Measurements from ENCODE around the gene IL18BP.

DNA sequence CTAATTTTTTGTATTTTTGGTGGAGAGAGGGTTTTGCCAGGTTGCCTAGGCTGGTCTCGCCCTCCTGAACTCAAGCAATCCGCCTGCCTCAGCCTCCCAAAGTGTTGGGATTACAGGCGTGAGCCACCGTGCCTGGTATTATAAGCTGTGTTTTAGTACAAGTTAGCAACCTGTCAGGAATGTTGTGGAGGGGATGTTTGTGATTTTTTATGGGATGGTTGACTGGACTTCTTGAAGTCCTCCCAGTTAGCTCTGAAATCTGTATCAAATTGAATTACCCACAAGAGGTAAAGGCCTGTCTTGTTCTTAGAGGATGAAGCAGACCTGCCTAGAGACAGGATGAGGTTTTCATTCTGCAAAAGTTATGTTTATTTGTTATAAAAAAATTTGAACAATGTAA, 34.1 kb upstream of the IL18BP start:
- no peak for TF ChIP-seq EZH2 (IDR thresholded peaks at IDR 0.05; ENCODE audit: insufficient read depth, low read length)
- TF ChIP-seq, protein P1, sequence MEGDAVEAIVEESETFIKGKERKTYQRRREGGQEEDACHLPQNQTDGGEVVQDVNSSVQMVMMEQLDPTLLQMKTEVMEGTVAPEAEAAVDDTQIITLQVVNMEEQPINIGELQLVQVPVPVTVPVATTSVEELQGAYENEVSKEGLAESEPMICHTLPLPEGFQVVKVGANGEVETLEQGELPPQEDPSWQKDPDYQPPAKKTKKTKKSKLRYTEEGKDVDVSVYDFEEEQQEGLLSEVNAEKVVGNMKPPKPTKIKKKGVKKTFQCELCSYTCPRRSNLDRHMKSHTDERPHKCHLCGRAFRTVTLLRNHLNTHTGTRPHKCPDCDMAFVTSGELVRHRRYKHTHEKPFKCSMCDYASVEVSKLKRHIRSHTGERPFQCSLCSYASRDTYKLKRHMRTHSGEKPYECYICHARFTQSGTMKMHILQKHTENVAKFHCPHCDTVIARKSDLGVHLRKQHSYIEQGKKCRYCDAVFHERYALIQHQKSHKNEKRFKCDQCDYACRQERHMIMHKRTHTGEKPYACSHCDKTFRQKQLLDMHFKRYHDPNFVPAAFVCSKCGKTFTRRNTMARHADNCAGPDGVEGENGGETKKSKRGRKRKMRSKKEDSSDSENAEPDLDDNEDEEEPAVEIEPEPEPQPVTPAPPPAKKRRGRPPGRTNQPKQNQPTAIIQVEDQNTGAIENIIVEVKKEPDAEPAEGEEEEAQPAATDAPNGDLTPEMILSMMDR (IDR thresholded peaks at IDR 0.05; ENCODE audit: insufficient read depth, low read depth, low read length): no peak
